Heart right ventricle (tissue), 16 donors: ENCODE results near the gene ARMC3. TPM values are rescaled to one million over a fixed set of nuclear protein-coding genes. Genes with fewer than 3 reads are reported as not detected.

Source experiments
- ATAC-seq, 8 donors: fragments of 200-7000 bp; cut with Tn5 transposase; one replicate each; pipeline ENCODE4 v1.9.1; 2020; ENCODE audit warnings: mild to moderate bottlenecking in 8 of 8, moderate library complexity in 8 of 8, moderate number of reproducible peaks in 1 of 8
- DNase-seq, 2 donors: peaks; one replicate each; pipeline ENCODE4 v3.0.0-alpha.2; 2020
- H3K27ac ChIP-seq, 10 donors: fragments of 200-600 bp; sonication (generic) in 2 of 10; one replicate each; pipeline versions ENCODE4 v1.5.0 to v1.8.0; 2020 to 2022; ENCODE audit warnings: mild to moderate bottlenecking in 3 of 10
- H3K27me3 ChIP-seq, 7 donors: fragments of 200-600 bp; one replicate each; pipeline ENCODE4 v1.8.0; 2021 to 2022; ENCODE audit warnings: mild to moderate bottlenecking in 2 of 7
- H3K36me3 ChIP-seq, 9 donors: fragments of 200-600 bp; sonication (generic) in 1 of 9; one replicate each; pipeline versions ENCODE4 v1.5.0 to v1.8.0; 2020 to 2022; ENCODE audit warnings: mild to moderate bottlenecking in 2 of 9
- H3K4me1 ChIP-seq, 9 donors: fragments of 200-600 bp; sonication (generic) in 1 of 9; one replicate each; pipeline versions ENCODE4 v1.5.0 to v1.8.0; 2020 to 2022; ENCODE audit warnings: mild to moderate bottlenecking in 4 of 9
- H3K4me3 ChIP-seq, 10 donors: fragments of 200-600 bp; sonication (generic) in 2 of 10; one replicate each; pipeline versions ENCODE4 v1.5.0 to v1.8.0; 2020 to 2022; ENCODE audit warnings: mild to moderate bottlenecking in 7 of 10, moderate library complexity in 2 of 10
- H3K9me3 ChIP-seq, 11 donors: fragments of 200-600 bp in 10 of 11; sonication (generic) in 2 of 11; one replicate each; pipeline versions ENCODE4 v1.5.0 to v1.8.0; 2013 to 2022; ENCODE audit warnings: mild to moderate bottlenecking in 2 of 11, control low read depth in 1 of 11, moderate library complexity in 1 of 11
- CTCF ChIP-seq, 9 donors: fragments of 200-600 bp; sonication (generic) in 2 of 9; IDR thresholded peaks; one replicate each; pipeline versions ENCODE4 v1.5.0 to v1.8.0; 2021 to 2022; ENCODE audit warnings: antibody characterized with exemption in 9 of 9, mild to moderate bottlenecking in 5 of 9, moderate library complexity in 1 of 9
- WGBS, 2 donors: extraction: QIAGEN DNeasy Blood & Tissue Kit; methylation state at CpG; one replicate each; pipeline ENCODE4 v1.1.7; 2013; ENCODE audit warnings: inconsistent platforms in 1 of 2; 5-methylcytosine and 5-hydroxymethylcytosine counted together
- intact Hi-C, 10 donors: fragments of 100-400 bp; cut with DNase I; formaldehyde crosslinking; loops; one replicate each; pipeline versions ENCODE4 v1.11.1 to v1.14.2; 2022
- polyA plus RNA-seq, 2 donors: library from polyadenylated mRNA; stranded (reverse); fragments of 200-250 nt; gene quantifications; one replicate each; pipeline ENCODE4 v1.2.3, GENCODE V29; 2013
- total RNA-seq, 10 donors: library from RNA; stranded (reverse); fragmentation: NEBNext Ultra II Directional in 3 of 10; extraction: Animal tissue kit (Norgen Biotek cat#: 25700) in 3 of 10; gene quantifications; one replicate each; pipeline versions ENCODE4 v1.2.1 to v1.2.4, GENCODE V29; 2021 to 2023
- donor health status: Arrhythmogenic right ventricular cardiomyopathy.
- donor health status: ischemic (EF 13 %, LVEDD 7.1; RV severe dilation, severe dysfunction).
- donor health status: healthy with polysubstance abuse.
- donor health status: DM: no; HTN: yes; CAD: no.
- donor health status: DM: no; HTN: no; CAD: no.
- donor health status: ischemic (EF 25% LVEDD 6.9; RV normal size, moderate dysfunction).
- donor health status: ischemic (EF 25% LVEDD 5.7; RV mildly dilated, moderate dysfunction).
- donor health status: healthy.
- donor health status: DM: yes; HTN: yes; CAD: no.
- donor health status: Ischemic cardiomyopathy.
- donor health status: ischemic (EF 35%, LVEDD 5.7; RV mildly dilated, moderate dysfunction).
- donor health status: nonischemic (EF 11% LVEDD 7.7; RV severe dilation, severe dysfunction).
- donor health status: DM: yes; HTN: yes; CAD: no.
- donor health status: PGD.
- donor health status: ischemic (EF 29% LVEDD 5.4; RV normal size, mild dysfunction).
- donor health status: nonischemic (EF 23%, LVEDD 6.1; RV moderate dilation, normal function).

Gene ARMC3
- total and polyA plus RNA-seq, 12 donors = not detected

- Histone ChIP-seq H3K36me3 (no peaks in the 10 kb centered on the region), H3K27ac (no peak overlapping the region), H3K4me1 (peaks cover 0 to 3% (median 0%) of the 10 kb centered on the region in 9 donors), H3K27me3 (peaks cover 0 to 3% (median 0%) of the 10 kb centered on the region in 7 donors), H3K4me3 (no peak overlapping the region), H3K9me3 (peaks cover 0 to 13% (median 0%) of the 10 kb centered on the region in 11 donors)
- intact Hi-C loops = no loop called here
- WGBS, 2 donors = 71 to 78% methylated on average over 10 of the region's 10 CpGs
- ATAC-seq = no peak
- TF ChIP-seq CTCF (IDR thresholded peaks at IDR 0.05) = no peak
- no peak for DNase-seq
Observed at GRCh38 chr10:23037152-23037551, 109.3 kb downstream of the ARMC3 start.

GRCh38 chr10:23037561-23037960, 109.7 kb downstream of the ARMC3 start:
- 42 to 50% methylated on average over 4 of the region's 4 CpGs for WGBS, 2 donors
- DNase-seq = no peak
- peak in 1 of 8 donors; percentile 38 for ATAC-seq

GRCh38 chr10:23038172-23038571, 110.3 kb downstream of the ARMC3 start:
- peaks cover 0 to 3% (median 0%) of the 10 kb centered on the region in 9 donors for H3K4me1 ChIP-seq
- TF ChIP-seq CTCF (IDR thresholded peaks at IDR 0.05) = no peak
- intact Hi-C loops = no loop called here
- ATAC-seq (no peak), DNase-seq (no peak)
- H3K27ac ChIP-seq = no peak overlapping the region
- WGBS, 2 donors = 92 to 93% methylated on average over 5 of the region's 5 CpGs
- no peaks in the 10 kb centered on the region for H3K36me3 ChIP-seq
- peaks cover 0 to 19% (median 0%) of the 10 kb centered on the region in 11 donors for H3K9me3 ChIP-seq
- peaks cover 0 to 3% (median 0%) of the 10 kb centered on the region in 7 donors for H3K27me3 ChIP-seq
- H3K4me3 ChIP-seq = no peak overlapping the region

More at GRCh38 chr10:23037561-23037960, 109.7 kb downstream of the ARMC3 start:
- intact Hi-C loops = no loop called here
- peaks cover 0 to 13% (median 0%) of the 10 kb centered on the region in 11 donors for H3K9me3 ChIP-seq
- no peaks in the 10 kb centered on the region for H3K36me3 ChIP-seq
- peaks cover 0 to 3% (median 0%) of the 10 kb centered on the region in 9 donors for H3K4me1 ChIP-seq
- no peak overlapping the region for H3K27ac ChIP-seq
- no peak for TF ChIP-seq CTCF (IDR thresholded peaks at IDR 0.05)
- H3K27me3 ChIP-seq = peaks cover 0 to 3% (median 0%) of the 10 kb centered on the region in 7 donors
- no peak overlapping the region for H3K4me3 ChIP-seq

- intact Hi-C loops = no loop called here
- no peak for TF ChIP-seq CTCF (IDR thresholded peaks at IDR 0.05)
Observed at GRCh38 chr10:23040002-23040401, 112.1 kb downstream of the ARMC3 start.

More at GRCh38 chr10:23040002-23040401, 112.1 kb downstream of the ARMC3 start:
- H3K36me3 ChIP-seq = no peaks in the 10 kb centered on the region
- WGBS, 2 donors = 95 to 96% methylated on average over 2 of the region's 2 CpGs
- peaks cover 0 to 3% (median 0%) of the 10 kb centered on the region in 9 donors for H3K4me1 ChIP-seq
- no peak for DNase-seq
- no peak overlapping the region for H3K27ac ChIP-seq
- H3K27me3 ChIP-seq = peaks cover 0 to 3% (median 0%) of the 10 kb centered on the region in 7 donors
- H3K9me3 ChIP-seq = peaks cover 0 to 16% (median 0%) of the 10 kb centered on the region in 11 donors
- H3K4me3 ChIP-seq = no peak overlapping the region
- ATAC-seq = no peak
